Parathyroid adenoma (tissue), 2 donors: ENCODE results near the gene SV2B.

Source experiments
- H2AFZ ChIP-seq: fragments of 300-600 bp; sonication (generic); one replicate; pipeline ENCODE4 v1.7.0; 2017; ENCODE audit warnings: antibody characterized with exemption, mild to moderate bottlenecking
- H3K27ac ChIP-seq: fragments of 300-600 bp; sonication (generic); one replicate; pipeline ENCODE4 v1.7.0; 2017
- H3K27me3 ChIP-seq: fragments of 300-600 bp; sonication (generic); one replicate; pipeline ENCODE4 v1.7.0; 2017; ENCODE audit warnings: low read length; ENCODE audit not compliant: control insufficient read depth, insufficient read depth
- H3K36me3 ChIP-seq: fragments of 300-600 bp; sonication (generic); one replicate; pipeline ENCODE4 v1.7.0; 2017; ENCODE audit warnings: low read length; ENCODE audit not compliant: control insufficient read depth, insufficient read depth
- H3K4me1 ChIP-seq: fragments of 300-600 bp; sonication (generic); one replicate; pipeline ENCODE4 v1.7.0; 2017; ENCODE audit warnings: control low read depth
- H3K4me2 ChIP-seq: fragments of 300-600 bp; sonication (generic); one replicate; pipeline ENCODE4 v1.7.0; 2017; ENCODE audit warnings: low read length
- H3K4me3 ChIP-seq: fragments of 300-600 bp; sonication (generic); one replicate; pipeline ENCODE4 v1.7.0; 2017; ENCODE audit warnings: low read depth, low read length
- H3K79me2 ChIP-seq: fragments of 300-600 bp; sonication (generic); one replicate; pipeline ENCODE4 v1.7.0; 2017; ENCODE audit warnings: control low read depth
- H3K9ac ChIP-seq: fragments of 300-600 bp; sonication (generic); one replicate; pipeline ENCODE4 v1.7.0; 2017; ENCODE audit warnings: mild to moderate bottlenecking
- H3K9me3 ChIP-seq: fragments of 300-600 bp; sonication (generic); one replicate; pipeline ENCODE4 v1.7.0; 2017; ENCODE audit warnings: low read length; ENCODE audit not compliant: control insufficient read depth
- TF ChIP-seq, protein P1 (sequence below): fragments of 300-600 bp; sonication (generic); IDR thresholded peaks from one replicate; pipeline ENCODE4 v1.7.0; 2017; ENCODE audit warnings: antibody characterized with exemption, mild to moderate bottlenecking
- donor health status: primary hyperparathyroidism.

The SV2B gene

DNA sequence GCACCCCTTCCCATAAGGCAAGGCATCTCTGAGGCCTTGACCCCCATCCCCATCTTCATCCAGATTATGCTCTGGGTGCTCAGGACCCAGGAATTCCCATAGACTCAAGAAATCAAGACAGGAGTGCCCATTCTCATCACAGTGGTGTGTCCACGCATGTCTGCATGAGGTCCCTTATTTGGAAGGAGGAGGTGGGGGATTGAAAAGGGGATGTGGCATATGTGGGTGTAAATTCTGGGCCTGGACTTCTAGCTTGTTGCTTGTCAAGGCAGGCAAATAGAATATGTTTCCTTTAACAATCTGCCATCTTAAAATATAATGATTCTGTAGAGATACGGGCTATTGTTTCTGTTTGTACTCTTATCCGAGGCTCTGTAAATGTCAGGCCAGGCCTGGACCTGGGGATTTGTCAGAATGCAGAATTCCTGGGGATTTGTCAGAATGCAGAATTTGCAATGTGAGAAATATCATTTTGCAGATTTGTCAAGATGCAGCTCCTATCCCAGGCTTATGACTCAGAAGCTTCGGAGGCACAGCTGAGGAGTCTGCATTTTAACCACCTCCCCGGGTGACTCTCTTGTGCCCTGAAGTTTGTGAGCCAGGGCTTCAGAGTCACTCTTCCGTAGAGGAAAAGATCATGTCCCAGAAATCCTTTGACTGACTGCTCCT lies 157.8 kb downstream of the SV2B start:
- no peaks in the 10 kb centered on the region for H3K9me3 ChIP-seq
- no peak overlapping the region for H3K4me3 ChIP-seq
- no peaks in the 10 kb centered on the region for H3K4me1 ChIP-seq
- H2AFZ ChIP-seq: no peak overlapping the region
- H3K9ac ChIP-seq: no peak overlapping the region
- no peaks in the 10 kb centered on the region for H3K27me3 ChIP-seq
- no peak overlapping the region for H3K4me2 ChIP-seq
- no peak overlapping the region for H3K27ac ChIP-seq
- no peaks in the 10 kb centered on the region for H3K79me2 ChIP-seq
- TF ChIP-seq, protein P1, sequence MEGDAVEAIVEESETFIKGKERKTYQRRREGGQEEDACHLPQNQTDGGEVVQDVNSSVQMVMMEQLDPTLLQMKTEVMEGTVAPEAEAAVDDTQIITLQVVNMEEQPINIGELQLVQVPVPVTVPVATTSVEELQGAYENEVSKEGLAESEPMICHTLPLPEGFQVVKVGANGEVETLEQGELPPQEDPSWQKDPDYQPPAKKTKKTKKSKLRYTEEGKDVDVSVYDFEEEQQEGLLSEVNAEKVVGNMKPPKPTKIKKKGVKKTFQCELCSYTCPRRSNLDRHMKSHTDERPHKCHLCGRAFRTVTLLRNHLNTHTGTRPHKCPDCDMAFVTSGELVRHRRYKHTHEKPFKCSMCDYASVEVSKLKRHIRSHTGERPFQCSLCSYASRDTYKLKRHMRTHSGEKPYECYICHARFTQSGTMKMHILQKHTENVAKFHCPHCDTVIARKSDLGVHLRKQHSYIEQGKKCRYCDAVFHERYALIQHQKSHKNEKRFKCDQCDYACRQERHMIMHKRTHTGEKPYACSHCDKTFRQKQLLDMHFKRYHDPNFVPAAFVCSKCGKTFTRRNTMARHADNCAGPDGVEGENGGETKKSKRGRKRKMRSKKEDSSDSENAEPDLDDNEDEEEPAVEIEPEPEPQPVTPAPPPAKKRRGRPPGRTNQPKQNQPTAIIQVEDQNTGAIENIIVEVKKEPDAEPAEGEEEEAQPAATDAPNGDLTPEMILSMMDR: no peak
- no peaks in the 10 kb centered on the region for H3K36me3 ChIP-seq

DNA sequence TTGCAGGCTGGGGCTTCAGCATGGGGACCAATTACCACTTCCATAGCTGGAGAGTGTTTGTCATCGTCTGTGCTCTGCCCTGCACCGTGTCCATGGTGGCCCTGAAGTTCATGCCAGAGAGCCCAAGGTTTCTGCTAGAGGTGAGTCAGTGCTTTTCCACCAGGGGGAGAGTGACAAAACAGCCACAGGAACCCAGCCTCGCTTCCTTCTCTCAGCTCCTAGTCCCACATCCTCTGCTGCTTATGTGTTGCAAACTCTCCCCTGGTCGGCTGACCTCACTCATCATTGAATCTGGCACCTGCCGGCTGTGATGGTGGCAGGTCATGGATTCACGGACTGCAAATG lies 158.3 kb downstream of the SV2B start:
- Histone ChIP-seq H3K36me3 (no peaks in the 10 kb centered on the region), H3K27me3 (no peaks in the 10 kb centered on the region), H2AFZ (no peak overlapping the region), H3K79me2 (no peaks in the 10 kb centered on the region), H3K4me1 (no peaks in the 10 kb centered on the region), H3K27ac (no peak overlapping the region), H3K9me3 (no peaks in the 10 kb centered on the region), H3K4me2 (no peak overlapping the region), H3K9ac (no peak overlapping the region), H3K4me3 (no peak overlapping the region)
- TF ChIP-seq, protein P1: no peak

DNA sequence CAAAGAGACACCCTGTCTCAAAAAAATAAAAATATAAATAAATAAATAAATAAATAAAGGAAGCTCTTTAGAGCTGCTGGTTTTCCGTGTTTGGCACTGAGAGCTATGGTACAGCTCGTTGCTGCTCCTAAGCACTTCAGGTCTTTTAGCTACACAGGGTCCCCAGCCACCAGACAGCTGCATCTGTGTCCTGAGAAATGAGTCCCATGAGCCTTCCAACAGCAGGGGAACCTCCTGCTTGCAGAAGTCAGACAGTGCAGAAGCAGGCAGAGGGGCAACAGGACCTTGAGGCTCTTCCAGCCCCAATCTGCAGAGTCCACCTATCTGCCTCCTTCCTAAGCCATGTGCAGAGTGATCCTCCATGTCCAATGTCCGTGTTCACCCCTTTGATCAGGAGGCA lies 159.0 kb downstream of the SV2B start:
- Histone ChIP-seq H3K27me3 (no peaks in the 10 kb centered on the region), H3K4me1 (no peaks in the 10 kb centered on the region), H3K9me3 (no peaks in the 10 kb centered on the region), H3K4me3 (no peak overlapping the region), H3K36me3 (no peaks in the 10 kb centered on the region), H2AFZ (no peak overlapping the region), H3K9ac (no peak overlapping the region), H3K27ac (no peak overlapping the region), H3K4me2 (no peak overlapping the region), H3K79me2 (no peaks in the 10 kb centered on the region)
- TF ChIP-seq, protein P1: no peak

DNA sequence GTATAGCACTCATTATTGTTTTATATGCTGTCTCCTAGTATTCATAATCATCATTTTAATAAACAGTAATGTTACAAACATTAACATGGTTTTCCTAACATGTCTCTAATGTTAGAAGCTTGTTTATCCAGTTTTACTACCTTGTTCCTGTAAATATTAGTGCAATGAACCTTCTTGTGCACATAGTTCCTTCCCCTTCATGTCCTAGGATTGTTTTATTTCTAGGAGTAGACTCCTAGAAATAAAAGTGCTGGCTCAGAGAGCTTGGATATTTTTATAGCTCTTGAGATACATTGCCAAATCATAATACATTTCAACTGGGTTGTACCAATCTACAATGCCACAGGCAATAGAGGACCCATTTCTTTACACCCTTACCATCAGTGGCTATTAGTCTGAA lies 161.3 kb downstream of the SV2B start:
- no peaks in the 10 kb centered on the region for H3K4me1 ChIP-seq
- H3K4me3 ChIP-seq: no peak overlapping the region
- no peaks in the 10 kb centered on the region for H3K27me3 ChIP-seq
- TF ChIP-seq, protein P1: no peak
- H3K9me3 ChIP-seq: no peaks in the 10 kb centered on the region
- H3K79me2 ChIP-seq: no peaks in the 10 kb centered on the region
- no peaks in the 10 kb centered on the region for H3K36me3 ChIP-seq
- H2AFZ ChIP-seq: no peak overlapping the region
- no peak overlapping the region for H3K9ac ChIP-seq
- H3K27ac ChIP-seq: no peak overlapping the region
- H3K4me2 ChIP-seq: no peak overlapping the region
